HG02798 (cell line): ENCODE data around the gene CLPTM1.
"Not testable (repeated sequence)": the region's sequence is repeated elsewhere in the genome, so short reads cannot be mapped to it uniquely, and the experiment has no call there.

Experiments used
- ATAC-seq: cut with Tn5 transposase; IDR thresholded peaks from one replicate; pipeline ENCODE4 v1.9.1; 2021; ENCODE audit warnings: mild to moderate bottlenecking; ENCODE audit not compliant: unreplicated experiment, poor library complexity

CLPTM1 gene

GRCh38 chr19:44939668-44940067 is 15.5 kb upstream of the CLPTM1 start:
- ATAC-seq: no peak

GRCh38 chr19:44942067-44942571 is 13.1 kb upstream of the CLPTM1 start, which contains the start of gene APOC4:
TSS of gene APOC4 (plus strand) at chr19:44942237. CDS start at chr19:44942278, 41 bp downstream.
- ATAC-seq: no peak

- ATAC-seq: peak; percentile 76
These were observed 11.4 kb upstream of the CLPTM1 start for GRCh38 chr19:44943801-44944249.

- ATAC-seq: no peak
These were observed 8.1 kb upstream of the CLPTM1 start for GRCh38 chr19:44947041-44947581.

- no peak for ATAC-seq
These were observed 6.9 kb upstream of the CLPTM1 start for GRCh38 chr19:44948237-44948636.

GRCh38 chr19:44948763-44949374 is 6.3 kb upstream of the CLPTM1 start:
- ATAC-seq: no peak

GRCh38 chr19:44949550-44949949 is 5.6 kb upstream of the CLPTM1 start:
- ATAC-seq: no peak

GRCh38 chr19:44951179-44952159 is 3.7 kb upstream of the CLPTM1 start:
- no peak for ATAC-seq

GRCh38 chr19:44954278-44954648 is 917 bp upstream of the CLPTM1 start:
- ATAC-seq: no peak

GRCh38 chr19:44955505-44956439 is 592 bp downstream of the CLPTM1 start:
- no peak for ATAC-seq

GRCh38 chr19:44957526-44957925 is 2.3 kb downstream of the CLPTM1 start:
- ATAC-seq: no peak

- no peak for ATAC-seq
These were observed 2.9 kb downstream of the CLPTM1 start for GRCh38 chr19:44958090-44958489.

- ATAC-seq: no peak
These were observed 4.5 kb downstream of the CLPTM1 start for GRCh38 chr19:44959691-44960090.

- no peak for ATAC-seq
These were observed 5.9 kb downstream of the CLPTM1 start for GRCh38 chr19:44960906-44961728.

- ATAC-seq: no peak
These were observed 6.6 kb downstream of the CLPTM1 start for GRCh38 chr19:44961821-44962220.

- ATAC-seq: no peak
These were observed 12.9 kb downstream of the CLPTM1 start for GRCh38 chr19:44968118-44968517.

GRCh38 chr19:44968670-44969069 is 13.5 kb downstream of the CLPTM1 start:
- ATAC-seq: no peak

- no peak for ATAC-seq
These were observed 14.3 kb downstream of the CLPTM1 start for GRCh38 chr19:44969437-44969836.

GRCh38 chr19:44971451-44971850 is 16.3 kb downstream of the CLPTM1 start:
- ATAC-seq: not testable (repeated sequence)
